Mesendoderm (in vitro differentiated cells): ENCODE measurements around the gene NRP1.

Source experiments
- DNase-seq: peaks from one replicate; pipeline ENCODE4 v3.0.0; 2013
- H2AK5ac ChIP-seq: 2 replicates; pipeline ENCODE4 v1.6.1; 2013; ENCODE audit warnings: low read length, inconsistent platforms
- H2BK120ac ChIP-seq: 2 replicates; pipeline ENCODE4 v1.6.1; 2013; ENCODE audit warnings: low read depth, mild to moderate bottlenecking, low read length, moderate library complexity, mixed read lengths
- H2BK15ac ChIP-seq: replicated peaks from 2 replicates; pipeline ENCODE4 v1.6.1; 2013; ENCODE audit warnings: low read depth, mild to moderate bottlenecking, moderate library complexity
- H2BK5ac ChIP-seq: 2 replicates; pipeline ENCODE4 v1.6.1; 2013; ENCODE audit warnings: low read length, inconsistent platforms
- H3K18ac ChIP-seq: 2 replicates; pipeline ENCODE4 v1.6.1; 2013; ENCODE audit warnings: mild to moderate bottlenecking, low read length, mixed read lengths
- H3K23ac ChIP-seq: one replicate; pipeline ENCODE4 v1.6.1; 2013; ENCODE audit warnings: low read length
- H3K27ac ChIP-seq: 2 replicates; pipeline ENCODE4 v1.5.1; 2013; ENCODE audit warnings: low read depth, mild to moderate bottlenecking, inconsistent platforms, low read length, moderate library complexity
- H3K27me3 ChIP-seq: 2 replicates; pipeline ENCODE4 v1.6.1; 2013; ENCODE audit warnings: low read length, control low read depth, mild to moderate bottlenecking, inconsistent platforms; ENCODE audit not compliant: insufficient read depth, poor library complexity
- H3K36me3 ChIP-seq: 2 replicates; pipeline ENCODE4 v1.6.1; 2013; ENCODE audit warnings: low read length, inconsistent platforms; ENCODE audit not compliant: control insufficient read depth, insufficient read depth
- H3K4ac ChIP-seq: one replicate; pipeline ENCODE4 v1.6.1; 2013; ENCODE audit warnings: low read depth, mild to moderate bottlenecking, low read length, moderate library complexity
- H3K4me1 ChIP-seq: 2 replicates; pipeline ENCODE4 v1.6.1; 2013; ENCODE audit warnings: low read depth, low read length, inconsistent platforms; ENCODE audit not compliant: control insufficient read depth
- H3K4me2 ChIP-seq: 2 replicates; pipeline ENCODE4 v1.6.1; 2013; ENCODE audit warnings: low read length
- H3K4me3 ChIP-seq: 2 replicates; pipeline ENCODE4 v1.5.1; 2013; ENCODE audit warnings: mild to moderate bottlenecking, low read length
- H3K56ac ChIP-seq: one replicate; pipeline ENCODE4 v1.6.1; 2013; ENCODE audit warnings: low read length
- H3K79me1 ChIP-seq: 2 replicates; pipeline ENCODE4 v1.6.1; 2013; ENCODE audit warnings: low read length, inconsistent platforms
- H3K79me2 ChIP-seq: 2 replicates; pipeline ENCODE4 v1.6.1; 2013; ENCODE audit warnings: mild to moderate bottlenecking, low read length; ENCODE audit not compliant: control insufficient read depth, insufficient read depth
- H3K9ac ChIP-seq: 2 replicates; pipeline ENCODE4 v1.6.1; 2013; ENCODE audit warnings: low read length, inconsistent platforms
- H4K5ac ChIP-seq: one replicate; pipeline ENCODE4 v1.6.1; 2013; ENCODE audit warnings: low read length
- H4K8ac ChIP-seq: one replicate; pipeline ENCODE4 v1.6.1; 2013; ENCODE audit warnings: low read depth, mild to moderate bottlenecking, control low read depth, low read length, moderate library complexity
- WGBS: extraction: QIAGEN DNeasy Blood & Tissue Kit; methylation state at CpG from one replicate; pipeline ENCODE4 v1.1.7; 2013; ENCODE audit warnings: low lambda C conversion rate, missing lambda C conversion rate; ENCODE audit not compliant: insufficient coverage; ENCODE audit errors: extremely low coverage; 5-methylcytosine and 5-hydroxymethylcytosine counted together

NRP1 gene

DNA sequence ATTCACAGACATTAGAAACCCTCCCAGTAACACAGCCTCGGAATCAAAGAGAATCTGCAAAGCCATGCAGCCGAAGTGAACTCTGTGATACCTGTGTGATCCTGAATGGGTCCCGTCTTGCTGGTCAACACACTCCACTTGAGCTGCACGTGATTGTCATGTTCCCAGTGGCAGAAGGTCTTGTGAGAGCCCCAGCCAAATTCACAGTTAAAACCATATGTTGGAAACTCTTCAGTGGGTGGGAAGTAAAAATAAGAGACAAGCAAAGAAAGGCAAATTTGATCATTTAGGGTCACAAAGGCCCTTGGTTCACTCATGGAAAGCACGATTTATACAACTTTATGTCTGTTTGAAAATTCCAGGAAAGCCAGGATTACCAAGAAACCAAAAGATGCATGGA lies 142.3 kb downstream of the NRP1 start:
- no peak overlapping the region for H3K23ac ChIP-seq
- no peak for DNase-seq
- H3K27ac ChIP-seq: no peak overlapping the region
- no peak overlapping the region for H3K4me2 ChIP-seq
- no peak overlapping the region for H2AK5ac ChIP-seq
- no peak overlapping the region for H4K5ac ChIP-seq
- no peak overlapping the region for H3K18ac ChIP-seq
- H2BK120ac ChIP-seq: no peak overlapping the region
- H3K4me1 ChIP-seq: peaks cover 6% of the 10 kb centered on the region
- H3K4ac ChIP-seq: no peak overlapping the region
- H4K8ac ChIP-seq: no peak overlapping the region
- H3K27me3 ChIP-seq: no peaks in the 10 kb centered on the region
- no CpG with 5 or more reads among the region's 5 CpGs for WGBS
- no peaks in the 10 kb centered on the region for H3K79me1 ChIP-seq
- no peak overlapping the region for H3K56ac ChIP-seq
- no peaks in the 10 kb centered on the region for H3K36me3 ChIP-seq
- H2BK15ac ChIP-seq: no peak overlapping the region
- H2BK5ac ChIP-seq: no peak overlapping the region
- no peak overlapping the region for H3K4me3 ChIP-seq
- no peak overlapping the region for H3K9ac ChIP-seq
- H3K79me2 ChIP-seq: no peaks in the 10 kb centered on the region

DNA sequence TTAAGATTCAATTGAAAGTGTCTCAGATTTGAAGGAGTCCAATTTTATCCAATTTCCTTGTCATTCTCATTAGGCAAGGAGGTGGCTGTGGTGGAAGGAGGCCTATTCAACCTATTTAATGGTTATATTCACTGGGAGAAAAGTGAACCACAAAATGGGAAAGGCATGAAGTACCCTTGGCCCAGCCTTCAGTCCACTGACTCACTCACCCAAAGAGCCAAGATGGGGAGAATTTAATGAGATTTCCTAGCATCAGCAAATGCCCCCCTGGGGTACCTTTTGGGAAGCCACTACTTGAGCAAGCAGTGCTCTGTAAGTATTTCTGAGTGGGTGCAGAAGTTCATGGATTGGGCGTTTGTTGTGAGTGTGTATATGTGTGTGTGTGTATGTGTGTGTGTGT lies 144.1 kb downstream of the NRP1 start:
- Histone ChIP-seq H3K4ac (no peak overlapping the region), H3K27me3 (no peaks in the 10 kb centered on the region), H3K9ac (no peak overlapping the region), H3K79me2 (no peaks in the 10 kb centered on the region), H3K4me1 (peaks cover 6% of the 10 kb centered on the region), H3K79me1 (no peaks in the 10 kb centered on the region), H3K4me2 (no peak overlapping the region), H2BK15ac (no peak overlapping the region), H3K56ac (no peak overlapping the region), H3K36me3 (no peaks in the 10 kb centered on the region), H4K5ac (no peak overlapping the region), H2AK5ac (no peak overlapping the region), H2BK5ac (no peak overlapping the region), H4K8ac (no peak overlapping the region), H3K27ac (no peak overlapping the region), H3K23ac (no peak overlapping the region), H2BK120ac (no peak overlapping the region), H3K18ac (no peak overlapping the region), H3K4me3 (no peak overlapping the region)
- DNase-seq: no peak
- WGBS: no CpG with 5 or more reads among the region's 1 CpG

DNA sequence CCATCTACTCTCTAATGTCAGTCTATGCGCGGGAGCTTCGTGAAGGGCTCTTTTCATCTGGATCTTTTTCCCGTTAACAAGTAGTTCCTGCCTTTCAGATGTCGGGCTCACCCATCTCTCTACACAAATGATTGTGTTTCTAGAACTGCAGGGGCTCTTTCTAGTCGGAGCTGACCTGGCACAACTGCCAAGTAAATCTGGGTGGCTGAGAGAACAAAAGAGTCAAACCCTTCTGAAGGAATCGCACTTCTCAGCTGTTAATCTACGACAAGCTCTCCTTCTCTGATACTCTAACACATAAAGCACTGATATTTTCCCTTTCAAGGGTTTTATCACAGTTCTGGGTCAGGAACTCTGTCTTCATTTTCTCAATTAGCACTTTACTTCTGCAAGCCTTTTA lies 144.7 kb downstream of the NRP1 start:
- no peak for DNase-seq
- Histone ChIP-seq H3K27ac (no peak overlapping the region), H3K4ac (no peak overlapping the region), H3K23ac (no peak overlapping the region), H2BK15ac (no peak overlapping the region), H3K4me2 (no peak overlapping the region), H2AK5ac (no peak overlapping the region), H3K18ac (no peak overlapping the region), H3K4me3 (no peak overlapping the region), H3K79me2 (no peaks in the 10 kb centered on the region), H3K27me3 (no peaks in the 10 kb centered on the region), H3K56ac (no peak overlapping the region), H3K9ac (no peak overlapping the region), H3K36me3 (no peaks in the 10 kb centered on the region), H3K4me1 (peaks cover 6% of the 10 kb centered on the region), H2BK120ac (no peak overlapping the region), H3K79me1 (no peaks in the 10 kb centered on the region), H4K8ac (no peak overlapping the region), H4K5ac (no peak overlapping the region), H2BK5ac (no peak overlapping the region)
- no CpG with 5 or more reads among the region's 8 CpGs for WGBS

DNA sequence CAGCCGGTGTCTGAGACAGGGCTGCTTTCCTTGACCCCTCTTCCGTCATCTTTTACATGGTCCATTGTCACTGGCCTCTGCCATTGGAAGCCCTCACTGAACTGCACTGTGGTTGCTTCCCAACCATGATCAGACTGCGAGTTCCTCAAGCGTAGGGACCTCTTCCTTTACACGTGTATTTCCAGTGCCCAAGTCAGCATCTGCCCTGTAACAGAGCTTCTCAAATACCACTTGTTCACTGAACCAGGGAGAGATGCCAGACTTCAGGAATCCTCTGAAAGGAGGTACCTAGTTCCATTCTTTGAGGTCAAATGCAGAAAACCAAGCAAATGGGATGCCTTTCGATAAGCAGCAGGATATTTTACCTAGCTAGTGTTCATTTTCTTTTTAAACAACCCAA lies 145.1 kb downstream of the NRP1 start:
- no peaks in the 10 kb centered on the region for H3K79me1 ChIP-seq
- no peak overlapping the region for H3K56ac ChIP-seq
- H3K27me3 ChIP-seq: no peaks in the 10 kb centered on the region
- H4K5ac ChIP-seq: no peak overlapping the region
- DNase-seq: no peak
- H3K27ac ChIP-seq: no peak overlapping the region
- WGBS: no CpG with 5 or more reads among the region's 6 CpGs
- H2AK5ac ChIP-seq: no peak overlapping the region
- H3K9ac ChIP-seq: no peak overlapping the region
- H3K23ac ChIP-seq: no peak overlapping the region
- no peaks in the 10 kb centered on the region for H3K36me3 ChIP-seq
- no peaks in the 10 kb centered on the region for H3K79me2 ChIP-seq
- H2BK15ac ChIP-seq: no peak overlapping the region
- H3K4me1 ChIP-seq: peaks cover 6% of the 10 kb centered on the region
- no peak overlapping the region for H3K4me3 ChIP-seq
- H3K4ac ChIP-seq: no peak overlapping the region
- no peak overlapping the region for H2BK120ac ChIP-seq
- no peak overlapping the region for H3K4me2 ChIP-seq
- no peak overlapping the region for H2BK5ac ChIP-seq
- no peak overlapping the region for H3K18ac ChIP-seq
- H4K8ac ChIP-seq: no peak overlapping the region

DNA sequence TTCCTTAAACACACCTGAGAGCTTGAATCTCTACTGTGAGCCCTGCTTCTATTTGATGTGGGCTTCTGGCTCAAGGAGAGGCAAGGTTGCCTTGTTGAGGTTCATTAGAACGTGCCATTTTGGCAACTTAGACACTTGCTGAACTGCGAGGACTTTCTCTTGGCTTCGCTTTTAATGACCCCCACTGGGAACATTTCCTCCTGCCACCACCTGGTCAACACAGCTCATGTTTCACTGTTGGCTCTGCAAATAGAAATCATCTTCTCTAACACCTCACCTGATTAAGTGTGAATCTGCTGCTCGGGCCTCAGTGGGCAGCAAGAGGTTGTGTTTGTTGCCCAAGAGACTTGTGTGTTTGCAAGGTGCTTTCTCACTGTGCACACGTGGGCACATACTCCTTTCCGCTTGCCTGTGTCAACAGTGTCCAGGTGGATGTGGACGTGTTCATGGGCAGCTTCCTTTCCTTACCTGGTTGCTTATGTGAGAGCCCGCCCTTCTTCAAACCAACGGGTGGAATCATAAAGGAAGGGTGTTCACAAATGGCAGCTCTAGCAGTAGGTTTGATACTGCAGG lies 147.0 kb downstream of the NRP1 start:
- Histone ChIP-seq H3K4me2 (no peak overlapping the region), H4K5ac (no peak overlapping the region), H3K79me1 (no peaks in the 10 kb centered on the region), H3K18ac (no peak overlapping the region), H3K4me3 (no peak overlapping the region), H3K4me1 (peaks cover 6% of the 10 kb centered on the region), H3K36me3 (no peaks in the 10 kb centered on the region), H3K56ac (no peak overlapping the region), H2BK120ac (no peak overlapping the region), H2BK15ac (no peak overlapping the region), H2AK5ac (no peak overlapping the region), H3K9ac (no peak overlapping the region), H4K8ac (no peak overlapping the region), H3K79me2 (no peaks in the 10 kb centered on the region), H3K23ac (no peak overlapping the region), H3K27ac (no peak overlapping the region), H3K4ac (no peak overlapping the region), H2BK5ac (no peak overlapping the region), H3K27me3 (no peaks in the 10 kb centered on the region)
- peak; percentile 69 for DNase-seq
- no CpG with 5 or more reads among the region's 9 CpGs for WGBS

DNA sequence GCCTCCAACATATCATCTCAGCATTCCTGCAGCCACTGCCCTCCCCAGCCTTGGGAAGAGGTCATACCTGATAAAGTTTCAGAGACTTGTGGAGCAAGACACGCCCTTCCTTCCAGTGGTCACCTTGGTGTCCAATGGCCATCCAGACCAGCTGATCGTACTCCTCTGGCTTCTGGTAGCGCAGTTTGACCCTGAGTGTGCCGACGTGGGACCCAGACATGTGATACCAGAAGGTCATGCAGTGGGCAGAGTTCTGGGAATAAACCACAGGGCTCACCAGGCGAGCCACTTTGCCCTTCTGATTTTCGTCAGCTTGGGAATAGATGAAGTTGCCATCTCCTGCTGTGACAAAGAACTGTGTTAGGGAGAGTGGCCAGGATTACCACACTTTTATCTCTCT lies 148.3 kb downstream of the NRP1 start:
- Histone ChIP-seq H3K4me3 (no peak overlapping the region), H3K36me3 (no peaks in the 10 kb centered on the region), H3K79me2 (no peaks in the 10 kb centered on the region), H4K8ac (no peak overlapping the region), H3K9ac (no peak overlapping the region), H3K79me1 (no peaks in the 10 kb centered on the region), H2BK5ac (no peak overlapping the region), H3K27ac (no peak overlapping the region), H3K23ac (no peak overlapping the region), H3K4me2 (no peak overlapping the region), H3K4me1 (peaks cover 6% of the 10 kb centered on the region), H3K56ac (no peak overlapping the region), H3K4ac (no peak overlapping the region), H2BK15ac (no peak overlapping the region), H3K27me3 (no peaks in the 10 kb centered on the region), H3K18ac (no peak overlapping the region), H2AK5ac (no peak overlapping the region), H2BK120ac (no peak overlapping the region), H4K5ac (no peak overlapping the region)
- WGBS: no CpG with 5 or more reads among the region's 7 CpGs
- peak; percentile 15 for DNase-seq
